DMS153 (cell line): Measurements from ENCODE around the gene HNRNPA0.

Experiments used
- DNase-seq: peaks from one replicate; lab custom pipeline; 2025; lab: John Stamatoyannopoulos, UW

The HNRNPA0 gene

DNA sequence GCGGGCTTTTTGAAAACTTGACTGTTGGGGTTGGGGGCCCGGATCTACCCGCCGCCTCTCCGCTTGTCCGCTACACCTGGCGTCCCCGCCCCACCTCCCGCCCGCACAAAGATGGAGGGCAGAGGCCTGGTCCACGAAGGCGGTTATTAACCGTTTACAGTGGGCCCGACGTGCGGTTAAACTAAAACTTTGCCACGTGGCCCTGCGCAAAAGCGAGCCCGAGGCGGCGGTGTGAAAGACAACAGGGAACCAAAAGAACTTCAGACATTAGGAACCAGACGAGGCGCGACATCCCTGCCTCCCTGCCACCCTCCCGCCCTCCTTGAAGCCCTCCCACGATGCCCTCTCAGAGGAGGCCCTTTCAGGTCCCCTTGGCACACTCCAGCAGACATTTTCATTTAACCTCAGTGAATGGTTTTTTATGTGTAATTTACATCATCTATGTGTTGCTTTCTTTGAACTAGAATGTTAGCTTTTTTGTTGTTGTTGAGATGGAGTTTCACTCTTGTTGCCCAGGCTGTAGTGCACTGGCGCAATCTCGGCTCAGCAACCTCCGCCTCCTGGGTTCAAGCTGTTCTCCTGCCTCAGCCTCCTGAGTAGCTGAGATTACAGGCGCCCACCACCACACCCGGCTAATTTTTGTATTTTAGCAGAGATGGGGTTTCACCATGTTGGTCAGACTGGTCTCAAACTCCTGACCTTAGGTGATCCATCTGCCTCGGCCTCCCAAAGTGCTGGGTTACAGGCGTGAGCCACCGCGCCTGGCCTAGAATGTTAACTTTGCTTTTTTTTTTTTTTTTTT, 999 bp upstream of the HNRNPA0 start:
- no peak for DNase-seq

GRCh38 chr5:137753691-137754187, 424 bp downstream of the HNRNPA0 start:
- DNase-seq, result no peak

DNA sequence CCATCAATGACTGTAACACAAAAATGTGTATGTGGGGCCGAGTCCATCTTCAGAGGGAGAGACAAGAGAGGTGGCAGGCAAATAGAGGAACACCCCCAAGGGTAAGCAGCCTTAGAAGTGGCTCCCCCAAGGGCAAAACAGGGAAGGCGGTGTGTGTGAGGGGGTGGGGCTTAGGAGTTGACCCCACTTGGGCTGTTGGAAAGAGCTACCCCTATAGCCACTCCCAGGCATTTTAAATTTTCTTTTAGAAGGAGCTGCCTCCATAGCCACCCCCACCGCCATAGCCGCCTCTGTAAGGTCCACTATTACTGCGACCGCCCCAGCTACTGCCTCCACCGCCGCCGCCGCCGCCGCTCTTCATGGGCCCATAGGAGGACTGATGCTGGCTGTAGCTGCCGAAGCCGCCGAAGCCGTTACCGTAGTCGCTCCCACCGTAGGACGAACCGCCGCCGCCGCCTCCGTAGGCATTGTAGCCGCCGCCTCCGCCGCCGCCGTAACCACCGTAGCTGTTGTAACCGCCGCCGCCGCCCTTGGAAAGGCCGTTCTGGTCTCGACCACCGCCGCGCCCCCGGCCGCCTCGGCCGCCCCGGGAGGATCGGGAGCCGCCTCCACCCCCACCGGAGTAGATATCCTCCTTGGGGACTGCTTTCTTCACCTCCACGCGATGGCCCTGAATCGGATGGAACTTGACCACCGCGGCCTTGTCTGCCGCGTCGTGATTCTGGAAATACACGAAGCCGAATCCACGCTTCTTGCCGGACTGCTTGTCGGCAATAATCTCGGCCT, 1.1 kb downstream of the HNRNPA0 start:
- DNase-seq, result no peak

GRCh38 chr5:137751869-137752491, 2.2 kb downstream of the HNRNPA0 start:
- no peak for DNase-seq

DNA sequence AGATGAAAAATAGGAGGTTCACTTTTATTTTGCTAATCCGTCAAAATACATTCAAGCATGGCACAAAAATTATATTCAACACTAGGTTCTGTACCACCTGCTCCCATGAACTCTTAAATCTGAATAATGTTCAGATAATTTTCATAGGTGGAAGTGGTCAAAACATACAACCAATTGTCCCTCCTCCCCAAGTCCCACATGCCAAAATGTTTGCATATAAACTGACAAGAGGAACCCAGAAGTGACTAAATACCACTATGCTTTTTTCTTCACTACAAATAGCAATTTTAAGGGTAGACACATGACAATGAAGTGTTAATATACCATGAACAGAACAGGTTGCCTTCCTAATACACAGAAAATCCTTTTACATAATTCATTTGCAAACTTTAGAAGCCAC, 3.7 kb downstream of the HNRNPA0 start:
- no peak for DNase-seq

- no peak for DNase-seq
Observed at GRCh38 chr5:137747848-137748247, 6.3 kb downstream of the HNRNPA0 start.

DNA sequence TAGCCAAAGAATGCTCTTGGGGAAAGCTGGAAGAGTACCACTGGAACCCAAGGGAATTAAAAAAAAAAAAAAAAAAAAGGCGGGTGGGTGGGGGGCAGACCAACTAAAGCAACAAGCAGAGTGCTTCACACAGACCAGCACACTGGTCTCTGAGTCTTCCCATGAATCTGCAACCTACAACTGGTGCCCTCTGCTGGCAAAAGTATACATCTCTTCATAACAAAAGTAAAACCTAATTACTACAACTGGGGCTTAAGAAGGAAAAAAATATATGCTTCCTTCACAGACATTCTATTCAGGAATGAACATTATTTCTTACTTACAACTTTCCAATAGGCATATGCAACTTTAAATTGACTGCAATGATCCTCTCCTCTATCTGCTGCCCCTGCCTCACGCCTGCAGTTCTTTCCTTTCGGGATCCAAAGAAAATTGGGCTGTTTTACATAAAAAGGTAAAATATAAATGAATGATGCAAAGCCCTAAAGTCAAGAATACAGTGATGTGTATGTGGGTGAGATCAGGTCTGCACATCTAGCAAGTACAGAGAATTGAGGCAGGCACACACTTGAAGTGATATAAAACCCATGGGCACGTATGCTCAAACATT, 11.0 kb downstream of the HNRNPA0 start:
- DNase-seq, result peak; percentile 33

DNA sequence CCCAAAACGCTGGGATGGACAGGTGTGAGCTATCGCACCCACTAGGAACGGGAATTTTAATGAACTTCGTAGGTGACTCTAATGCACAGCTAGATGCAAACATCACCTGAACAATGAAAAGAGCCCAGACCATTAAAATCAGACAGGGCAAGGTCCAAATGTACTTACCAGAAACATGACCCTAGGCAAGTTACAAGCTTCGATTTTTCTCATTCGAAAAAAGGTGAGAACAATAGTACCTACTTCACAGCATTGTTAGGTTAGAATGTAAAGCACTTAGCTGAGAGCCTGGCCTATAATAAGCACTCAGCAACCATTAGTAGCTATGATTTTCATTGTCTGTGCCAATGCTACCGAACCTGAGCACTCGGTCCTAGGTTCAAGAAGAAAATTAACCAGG, 12.4 kb downstream of the HNRNPA0 start:
- DNase-seq, result peak; percentile 66

GRCh38 chr5:137739737-137740136, 14.4 kb downstream of the HNRNPA0 start:
- DNase-seq, result no peak

GRCh38 chr5:137738947-137739346, 15.2 kb downstream of the HNRNPA0 start:
- no peak for DNase-seq

DNA sequence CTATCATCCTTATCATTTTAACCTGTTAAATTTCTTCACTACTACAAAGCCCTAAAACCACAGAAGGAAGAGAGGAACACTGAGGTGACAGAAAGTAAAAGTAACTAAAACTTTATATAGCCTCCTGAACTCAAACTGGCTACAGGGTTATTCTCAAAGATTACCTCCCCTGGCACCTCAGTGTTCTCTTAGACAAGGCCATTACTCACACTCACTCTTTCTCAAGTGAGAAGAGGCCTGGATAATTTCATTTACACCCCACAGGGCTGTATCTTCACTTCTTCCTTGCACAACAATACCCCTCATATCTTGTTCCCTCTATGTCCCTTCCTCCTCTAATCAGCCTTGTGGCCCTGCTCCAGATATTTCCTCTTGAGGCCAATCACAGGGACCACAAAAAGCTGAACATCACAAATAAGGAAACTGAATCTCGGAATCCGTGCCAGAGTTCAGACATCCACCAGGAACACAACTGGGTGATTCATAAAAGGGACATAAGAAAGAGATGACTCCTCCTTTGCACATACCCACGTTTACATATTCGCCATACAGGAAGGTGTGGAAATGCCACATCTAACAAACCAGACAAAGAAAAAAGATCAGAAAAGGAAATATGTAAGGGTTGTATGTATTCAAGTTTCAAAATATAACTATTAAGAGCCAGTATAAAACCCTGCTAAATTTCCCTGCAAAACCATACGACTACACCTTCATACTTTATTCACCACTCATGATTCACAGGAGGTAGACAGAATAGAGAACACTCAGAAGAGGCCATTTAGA, 16.6 kb downstream of the HNRNPA0 start:
- DNase-seq, result no peak

DNA sequence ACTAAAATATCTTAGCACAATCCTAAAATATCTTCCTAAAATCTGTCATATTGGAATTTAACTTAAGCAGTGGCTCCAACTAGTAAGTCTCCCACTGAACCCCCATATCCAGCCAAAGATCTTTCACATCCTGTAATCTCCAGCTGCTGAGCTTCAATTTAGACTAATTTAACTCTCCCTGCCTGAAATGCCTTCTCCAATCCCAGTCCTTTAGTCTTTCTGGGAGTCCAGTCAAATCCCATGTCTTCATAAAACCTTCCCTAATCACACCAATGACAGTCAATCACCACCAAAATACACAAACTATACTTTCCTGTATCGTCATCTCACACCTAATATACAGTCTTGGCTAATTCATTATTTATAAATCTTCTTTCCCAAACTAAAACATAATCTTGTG, 17.7 kb downstream of the HNRNPA0 start:
- DNase-seq, result no peak

DNA sequence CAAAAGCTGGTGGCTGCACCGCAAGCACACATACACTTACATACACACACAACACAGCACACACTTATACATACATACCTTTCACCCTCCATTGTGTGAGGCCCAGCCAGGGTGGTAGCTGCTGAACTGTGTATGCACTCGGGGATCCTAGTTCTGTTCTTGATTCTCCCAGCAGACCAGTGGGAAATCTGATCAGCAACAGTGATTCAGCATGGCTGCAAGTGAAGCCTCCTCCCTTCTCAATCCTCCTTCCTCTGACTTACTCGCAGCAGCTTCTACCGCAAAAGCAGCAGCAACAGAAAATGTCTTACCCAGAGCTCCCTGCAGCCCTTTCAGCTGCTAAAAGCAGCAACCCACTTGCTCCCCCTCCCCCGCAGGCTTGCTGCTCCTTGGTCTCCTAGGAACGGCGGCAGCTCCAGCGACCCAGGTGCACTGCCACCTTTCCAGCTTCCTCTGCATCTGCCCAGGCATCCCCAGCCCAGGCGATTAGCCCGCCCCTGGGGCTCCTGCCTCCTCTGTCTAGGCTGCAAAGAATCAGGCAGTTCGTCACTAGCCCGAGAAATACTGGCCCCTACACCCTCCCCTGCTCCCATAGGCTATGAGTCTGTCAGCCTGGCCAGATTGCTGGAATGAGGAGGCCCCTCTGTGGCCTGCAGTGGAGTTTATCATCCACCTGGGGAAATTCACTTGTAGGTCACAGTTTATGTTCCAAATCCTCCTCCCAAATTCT, 18.4 kb downstream of the HNRNPA0 start, which contains the start of gene KLHL3:
TSS of gene KLHL3 (minus strand) at position 535 of the 730 bp plus-strand sequence. CDS start at position 92, 443 bp downstream.
- DNase-seq, result peak; percentile 26

DNA sequence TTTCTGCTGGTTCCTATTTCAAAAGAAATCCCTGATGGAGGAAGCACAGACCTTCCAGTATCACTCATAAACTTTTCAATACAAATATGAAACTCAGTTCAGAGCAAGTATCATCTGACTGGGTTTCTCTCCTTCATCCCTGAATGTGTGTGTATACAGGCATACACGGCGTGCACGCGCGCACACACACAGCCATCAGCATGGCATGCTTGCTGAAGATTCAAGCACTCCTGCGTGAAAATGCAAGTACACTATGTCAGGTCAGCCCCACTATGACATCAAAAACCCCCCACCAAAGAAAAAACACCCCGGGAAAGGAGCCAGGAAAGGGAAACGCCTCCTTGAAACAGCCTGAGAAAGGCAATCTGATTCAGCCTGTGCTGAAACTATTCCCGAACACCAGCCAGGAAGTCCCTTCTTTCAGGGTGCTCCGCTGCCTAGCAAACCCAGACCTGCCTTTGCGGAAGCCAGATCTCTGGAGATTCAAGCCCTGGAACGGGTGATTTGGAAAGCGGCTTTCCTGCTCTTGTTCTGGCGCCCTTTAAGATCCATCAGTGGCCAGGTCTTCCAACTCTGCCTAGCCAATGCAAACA, 19.1 kb downstream of the HNRNPA0 start:
- DNase-seq, result no peak

- no peak for DNase-seq
Observed at GRCh38 chr5:137734331-137734730, 19.8 kb downstream of the HNRNPA0 start.

- no peak for DNase-seq
Observed at GRCh38 chr5:137733922-137734321, 20.2 kb downstream of the HNRNPA0 start.

GRCh38 chr5:137733006-137733405, 21.2 kb downstream of the HNRNPA0 start:
- DNase-seq, result no peak

GRCh38 chr5:137731176-137731575, 23.0 kb downstream of the HNRNPA0 start:
- no peak for DNase-seq

GRCh38 chr5:137730336-137730735, 23.8 kb downstream of the HNRNPA0 start:
- DNase-seq, result no peak

DNA sequence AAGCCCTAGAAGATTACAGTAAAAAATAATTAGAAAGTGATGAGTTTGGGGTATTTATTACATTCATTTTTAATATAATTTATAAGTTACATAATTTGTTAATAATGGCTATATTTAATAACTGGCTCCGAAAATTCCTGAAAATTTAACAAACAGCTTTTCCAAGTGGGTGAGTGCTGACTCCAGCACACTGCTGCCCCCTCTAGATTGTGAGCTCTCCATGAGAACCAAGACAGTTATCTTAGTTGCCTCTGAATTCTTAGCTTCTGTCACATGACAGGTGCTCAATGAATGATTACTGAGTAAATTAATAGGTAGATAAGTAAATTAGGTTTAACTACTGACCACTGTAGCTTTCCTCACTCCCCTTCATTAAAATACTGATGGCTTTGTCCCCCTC, 26.1 kb downstream of the HNRNPA0 start:
- DNase-seq, result no peak
